Keratinocyte (primary cell): ENCODE measurements around the gene STK32B. TPM values are rescaled to one million over a fixed set of nuclear protein-coding genes. Genes with fewer than 3 reads are reported as not detected.

Experiments
- DNase-seq: peaks from one replicate; pipeline ENCODE4 v3.0.0-alpha.2; 2011; ENCODE audit warnings: low read depth, missing footprints, low spot score
- FAIRE-seq: peaks from 2 replicates; lab custom pipeline; 2011; peaks lifted over from hg19 to GRCh38; lab: Jason Lieb, UNC
- H2AFZ ChIP-seq: 2 replicates; pipeline ENCODE4 v1.6.0; 2012; ENCODE audit warnings: low read length, control low read depth, inconsistent platforms; ENCODE audit not compliant: control insufficient read depth
- H3K27ac ChIP-seq: 2 replicates; pipeline ENCODE4 v1.5.1; 2011; ENCODE audit warnings: low read length; ENCODE audit not compliant: control insufficient read depth, insufficient read depth
- H3K27me3 ChIP-seq: 3 replicates; pipeline ENCODE4 v1.6.0; 2011; ENCODE audit warnings: low read length; ENCODE audit not compliant: control insufficient read depth, insufficient read depth; ENCODE audit errors: extremely low read depth
- H3K36me3 ChIP-seq, 2 experiments: 2 replicates in 1 of 2; 3 replicates in 1 of 2; pipeline ENCODE4 v1.5.1; 2011; ENCODE audit warnings: low read length in 2 of 2, mild to moderate bottlenecking in 1 of 2; ENCODE audit not compliant: control insufficient read depth in 2 of 2, insufficient read depth in 2 of 2; ENCODE audit errors: extremely low read depth in 1 of 2
- H3K4me1 ChIP-seq: 3 replicates; pipeline ENCODE4 v1.5.1; 2011; ENCODE audit warnings: low read length; ENCODE audit not compliant: control insufficient read depth, insufficient read depth; ENCODE audit errors: extremely low read depth
- H3K4me2 ChIP-seq: 3 replicates; pipeline ENCODE4 v1.6.0; 2011; ENCODE audit warnings: low read depth, low read length; ENCODE audit not compliant: control insufficient read depth, insufficient read depth; ENCODE audit errors: extremely low read depth
- H3K4me3 ChIP-seq, 3 experiments: fragments of 200-600 bp in 1 of 3; sonication (generic) in 1 of 3; 2 replicates in 2 of 3; 3 replicates in 1 of 3; pipeline ENCODE4 v1.5.1; 2011 to 2016; ENCODE audit warnings: low read length in 3 of 3, mild to moderate bottlenecking in 3 of 3, control low read depth in 2 of 3, inconsistent platforms in 1 of 3, low read depth in 1 of 3, mixed read lengths in 1 of 3, mixed run types in 1 of 3, moderate library complexity in 1 of 3; ENCODE audit not compliant: control insufficient read depth in 2 of 3, insufficient read depth in 2 of 3; ENCODE audit errors: extremely low read depth in 1 of 3
- H3K79me2 ChIP-seq: 2 replicates; pipeline ENCODE4 v1.6.0; 2012; ENCODE audit warnings: low read length; ENCODE audit not compliant: control insufficient read depth, insufficient read depth
- H3K9ac ChIP-seq: 3 replicates; pipeline ENCODE4 v1.6.0; 2011; ENCODE audit warnings: low read length; ENCODE audit not compliant: control insufficient read depth, insufficient read depth; ENCODE audit errors: extremely low read depth
- H3K9me1 ChIP-seq: 3 replicates; pipeline ENCODE4 v1.6.0; 2011; ENCODE audit warnings: low read length; ENCODE audit not compliant: control insufficient read depth, insufficient read depth; ENCODE audit errors: extremely low read depth
- H3K9me3 ChIP-seq: 2 replicates; pipeline ENCODE4 v1.5.1; 2012; ENCODE audit warnings: low read depth, low read length; ENCODE audit not compliant: control insufficient read depth
- H4K20me1 ChIP-seq: 3 replicates; pipeline ENCODE4 v1.6.0; 2011; ENCODE audit warnings: low read length; ENCODE audit not compliant: control insufficient read depth, insufficient read depth; ENCODE audit errors: extremely low read depth
- EZH2 ChIP-seq: IDR thresholded peaks from one replicate; pipeline ENCODE4 v1.6.1; 2012; ENCODE audit warnings: inconsistent platforms, mild to moderate bottlenecking, low read length, moderate library complexity
- dilution Hi-C: fragments of 300-500 bp; cut with MboI; formaldehyde crosslinking; loops from one replicate; pipeline ENCODE4 v1.7.0; 2020; ENCODE audit warnings: low sequenced_read_pairs; ENCODE audit not compliant: extremely low pct_ligation_motif_present
- polyA plus RNA-seq, 5 experiments: library from polyadenylated mRNA; depleted of rRNA in 3 of 5; stranded (reverse) in 3 of 5; stranded (forward) in 1 of 5; unstranded in 1 of 5; fragments of >200 nt; gene quantifications; 1 replicate in 1 of 5; 2 replicates in 3 of 5; 3 replicates in 1 of 5; pipeline versions ENCODE4 v1.2.1 to v1.2.3, GENCODE V29; 2011 to 2012; ENCODE audit warnings: missing spikeins in 2 of 5, low read depth in 1 of 5, low replicate concordance in 1 of 5
- TF ChIP-seq, protein P1 (sequence below), 3 experiments: IDR thresholded peaks in 1 of 3; conservative IDR thresholded peaks in 1 of 3; optimal IDR thresholded peaks in 1 of 3; 2 replicates in 2 of 3; 3 replicates in 1 of 3; pipeline versions ENCODE3 to v1.5.1; 2011; ENCODE audit warnings: low read length in 3 of 3, mild to moderate bottlenecking in 3 of 3, moderate library complexity in 2 of 3, control low read depth in 1 of 3, inconsistent platforms in 1 of 3; ENCODE audit not compliant: insufficient read depth in 2 of 3; ENCODE audit errors: extremely low read depth in 1 of 3

STK32B gene
- polyA plus RNA-seq, 1 donor (not counting 4 experiments of a cell fraction or from before 2014, with no cell fraction given): 3.4 TPM

DNA sequence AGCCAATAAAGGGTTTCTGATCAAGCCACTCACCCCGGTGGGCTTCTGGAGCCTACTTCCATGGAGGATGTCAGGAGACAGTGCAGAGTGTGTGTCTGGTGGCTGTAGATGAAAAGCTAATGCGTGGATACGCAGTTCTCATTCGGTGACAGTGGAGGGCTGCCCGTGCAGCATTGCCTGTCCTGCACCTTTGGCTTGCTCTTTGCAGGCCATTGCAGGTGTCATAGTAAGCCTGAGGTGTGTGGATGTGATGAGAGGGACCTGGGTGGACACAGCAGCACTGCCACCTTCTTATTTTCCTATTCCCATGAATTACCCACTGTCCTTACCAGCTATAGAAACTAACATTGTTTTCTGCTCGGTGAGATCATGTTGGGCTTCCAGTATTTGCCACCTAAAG lies 101.2 kb downstream of the STK32B start:
- Histone ChIP-seq H3K9ac (no peak overlapping the region), H3K4me3 (no peak overlapping the region), H3K27ac (no peak overlapping the region), H3K9me1 (no peaks in the 10 kb centered on the region), H3K79me2 (no peaks in the 10 kb centered on the region), H3K4me2 (no peak overlapping the region), H3K9me3 (no peaks in the 10 kb centered on the region), H2AFZ (no peak overlapping the region), H3K36me3 (no peaks in the 10 kb centered on the region), H3K4me1 (no peaks in the 10 kb centered on the region), H3K27me3 (no peaks in the 10 kb centered on the region), H4K20me1 (no peaks in the 10 kb centered on the region)
- TF ChIP-seq EZH2: no peak
- TF ChIP-seq, protein P1, sequence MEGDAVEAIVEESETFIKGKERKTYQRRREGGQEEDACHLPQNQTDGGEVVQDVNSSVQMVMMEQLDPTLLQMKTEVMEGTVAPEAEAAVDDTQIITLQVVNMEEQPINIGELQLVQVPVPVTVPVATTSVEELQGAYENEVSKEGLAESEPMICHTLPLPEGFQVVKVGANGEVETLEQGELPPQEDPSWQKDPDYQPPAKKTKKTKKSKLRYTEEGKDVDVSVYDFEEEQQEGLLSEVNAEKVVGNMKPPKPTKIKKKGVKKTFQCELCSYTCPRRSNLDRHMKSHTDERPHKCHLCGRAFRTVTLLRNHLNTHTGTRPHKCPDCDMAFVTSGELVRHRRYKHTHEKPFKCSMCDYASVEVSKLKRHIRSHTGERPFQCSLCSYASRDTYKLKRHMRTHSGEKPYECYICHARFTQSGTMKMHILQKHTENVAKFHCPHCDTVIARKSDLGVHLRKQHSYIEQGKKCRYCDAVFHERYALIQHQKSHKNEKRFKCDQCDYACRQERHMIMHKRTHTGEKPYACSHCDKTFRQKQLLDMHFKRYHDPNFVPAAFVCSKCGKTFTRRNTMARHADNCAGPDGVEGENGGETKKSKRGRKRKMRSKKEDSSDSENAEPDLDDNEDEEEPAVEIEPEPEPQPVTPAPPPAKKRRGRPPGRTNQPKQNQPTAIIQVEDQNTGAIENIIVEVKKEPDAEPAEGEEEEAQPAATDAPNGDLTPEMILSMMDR (optimal IDR thresholded peaks at IDR 0.05 in 1 of 3, IDR thresholded peaks at IDR 0.05 in 1 of 3, conservative IDR thresholded peaks at IDR 0.05 in 1 of 3; ENCODE audit: extremely low read depth in 1 of 3, insufficient read depth in 2 of 3, low read length in 3 of 3): no peak
- FAIRE-seq (no peak), DNase-seq (no peak)
- dilution Hi-C loops: no loop called here

DNA sequence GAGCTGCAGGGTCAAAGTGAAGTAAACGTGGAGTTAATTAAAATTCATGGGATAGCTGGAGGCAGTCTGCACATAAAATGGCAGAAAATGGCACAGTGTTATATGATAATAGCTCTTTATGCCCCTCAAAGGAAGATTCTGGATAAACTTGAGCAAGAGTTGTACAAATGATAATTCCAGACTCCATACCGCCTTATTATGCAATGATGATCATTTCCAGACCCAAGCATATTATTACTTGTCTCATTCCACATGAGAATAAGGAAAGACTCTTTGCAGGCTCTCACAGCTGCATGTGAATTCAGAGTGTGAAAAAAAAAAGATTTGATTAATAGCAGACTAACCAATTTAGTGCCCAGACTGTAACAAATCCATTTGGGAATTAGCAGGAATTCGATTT lies 105.4 kb downstream of the STK32B start:
- FAIRE-seq (no peak), DNase-seq (no peak)
- H3K4me1 ChIP-seq: no peaks in the 10 kb centered on the region
- dilution Hi-C loops: no loop called here
- no peak overlapping the region for H3K27ac ChIP-seq
- no peak overlapping the region for H3K4me3 ChIP-seq
- no peaks in the 10 kb centered on the region for H3K27me3 ChIP-seq
- H3K79me2 ChIP-seq: no peaks in the 10 kb centered on the region
- no peak for TF ChIP-seq EZH2
- TF ChIP-seq, protein P1 (optimal IDR thresholded peaks at IDR 0.05 in 1 of 3, IDR thresholded peaks at IDR 0.05 in 1 of 3, conservative IDR thresholded peaks at IDR 0.05 in 1 of 3; ENCODE audit: extremely low read depth in 1 of 3, insufficient read depth in 2 of 3, low read length in 3 of 3): no peak
- no peaks in the 10 kb centered on the region for H4K20me1 ChIP-seq
- no peak overlapping the region for H3K4me2 ChIP-seq
- H3K36me3 ChIP-seq: no peaks in the 10 kb centered on the region
- H3K9me3 ChIP-seq: no peaks in the 10 kb centered on the region
- H2AFZ ChIP-seq: no peak overlapping the region
- no peak overlapping the region for H3K9ac ChIP-seq
- no peaks in the 10 kb centered on the region for H3K9me1 ChIP-seq
